ENCODE measurements around the gene ZDHHC14.

- TF ChIP-seq POLR2AphosphoS5 (IDR thresholded peaks at IDR 0.05) = no peak
- TF ChIP-seq CTCF (IDR thresholded peaks at IDR 0.05) = no peak
- no peak for TF ChIP-seq POLR2A (IDR thresholded peaks at IDR 0.05)
These were observed 344.8 kb downstream of the ZDHHC14 start for GRCh38 chr6:157725836-157726235.
